OCI-LY7 (cell line): ENCODE measurements around the gene ENO2.
A peak's percentile ranks its signal among the peaks of the same experiment; 100 is the strongest.

ENCODE experiments used
- EZH2phosphoT487 ChIP-seq: fragments of 200-600 bp; sonication (generic); IDR thresholded peaks from 2 replicates; pipeline ENCODE4 v1.6.1; 2018; ENCODE audit warnings: low read depth, borderline replicate concordance, mild to moderate bottlenecking, mixed run types, antibody characterized with exemption, low read length, moderate library complexity, mixed read lengths
- TF ChIP-seq, protein P1 (sequence below): fragments of 200-600 bp; sonication (generic); conservative IDR thresholded peaks from 2 replicates; pipeline ENCODE4 v1.5.1; 2014; ENCODE audit warnings: mild to moderate bottlenecking, antibody characterized with exemption, low read length, moderate library complexity, mixed read lengths

DNA sequence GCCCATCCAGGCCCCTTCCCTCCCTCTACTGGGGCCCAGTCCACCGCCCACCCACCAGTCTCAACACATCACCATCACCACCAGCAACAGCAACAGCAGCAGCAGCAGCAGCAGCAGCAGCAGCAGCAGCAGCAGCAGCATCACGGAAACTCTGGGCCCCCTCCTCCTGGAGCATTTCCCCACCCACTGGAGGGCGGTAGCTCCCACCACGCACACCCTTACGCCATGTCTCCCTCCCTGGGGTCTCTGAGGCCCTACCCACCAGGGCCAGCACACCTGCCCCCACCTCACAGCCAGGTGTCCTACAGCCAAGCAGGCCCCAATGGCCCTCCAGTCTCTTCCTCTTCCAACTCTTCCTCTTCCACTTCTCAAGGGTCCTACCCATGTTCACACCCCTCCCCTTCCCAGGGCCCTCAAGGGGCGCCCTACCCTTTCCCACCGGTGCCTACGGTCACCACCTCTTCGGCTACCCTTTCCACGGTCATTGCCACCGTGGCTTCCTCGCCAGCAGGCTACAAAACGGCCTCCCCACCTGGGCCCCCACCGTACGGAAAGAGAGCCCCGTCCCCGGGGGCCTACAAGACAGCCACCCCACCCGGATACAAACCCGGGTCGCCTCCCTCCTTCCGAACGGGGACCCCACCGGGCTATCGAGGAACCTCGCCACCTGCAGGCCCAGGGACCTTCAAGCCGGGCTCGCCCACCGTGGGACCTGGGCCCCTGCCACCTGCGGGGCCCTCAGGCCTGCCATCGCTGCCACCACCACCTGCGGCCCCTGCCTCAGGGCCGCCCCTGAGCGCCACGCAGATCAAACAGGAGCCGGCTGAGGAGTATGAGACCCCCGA lies 22.5 kb downstream of the ENO2 start:
- TF ChIP-seq, protein P1, sequence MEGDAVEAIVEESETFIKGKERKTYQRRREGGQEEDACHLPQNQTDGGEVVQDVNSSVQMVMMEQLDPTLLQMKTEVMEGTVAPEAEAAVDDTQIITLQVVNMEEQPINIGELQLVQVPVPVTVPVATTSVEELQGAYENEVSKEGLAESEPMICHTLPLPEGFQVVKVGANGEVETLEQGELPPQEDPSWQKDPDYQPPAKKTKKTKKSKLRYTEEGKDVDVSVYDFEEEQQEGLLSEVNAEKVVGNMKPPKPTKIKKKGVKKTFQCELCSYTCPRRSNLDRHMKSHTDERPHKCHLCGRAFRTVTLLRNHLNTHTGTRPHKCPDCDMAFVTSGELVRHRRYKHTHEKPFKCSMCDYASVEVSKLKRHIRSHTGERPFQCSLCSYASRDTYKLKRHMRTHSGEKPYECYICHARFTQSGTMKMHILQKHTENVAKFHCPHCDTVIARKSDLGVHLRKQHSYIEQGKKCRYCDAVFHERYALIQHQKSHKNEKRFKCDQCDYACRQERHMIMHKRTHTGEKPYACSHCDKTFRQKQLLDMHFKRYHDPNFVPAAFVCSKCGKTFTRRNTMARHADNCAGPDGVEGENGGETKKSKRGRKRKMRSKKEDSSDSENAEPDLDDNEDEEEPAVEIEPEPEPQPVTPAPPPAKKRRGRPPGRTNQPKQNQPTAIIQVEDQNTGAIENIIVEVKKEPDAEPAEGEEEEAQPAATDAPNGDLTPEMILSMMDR, result peak; percentile 67
- TF ChIP-seq EZH2phosphoT487, result no peak
